Astrocyte (in vitro differentiated cells and primary cell): Measurements from ENCODE around the gene PAX5. TPM values are rescaled to one million over a fixed set of nuclear protein-coding genes. Genes with fewer than 3 reads are reported as not detected.

ENCODE experiments used
- DNase-seq: peaks from one replicate; pipeline ENCODE4 v3.0.0-alpha.2; 2010; ENCODE audit warnings: low read depth
- FAIRE-seq: peaks from 2 replicates; lab custom pipeline; 2011; peaks lifted over from hg19 to GRCh38; lab: Jason Lieb, UNC
- H2AFZ ChIP-seq: 2 replicates; pipeline ENCODE4 v1.6.0; 2012; ENCODE audit warnings: low read depth, low read length, inconsistent platforms
- H3K27ac ChIP-seq: 2 replicates; pipeline ENCODE4 v1.5.1; 2011; ENCODE audit warnings: low read depth, low read length, inconsistent platforms
- H3K27me3 ChIP-seq: 2 replicates; pipeline ENCODE4 v1.6.0; 2011; ENCODE audit warnings: low read length, inconsistent platforms; ENCODE audit not compliant: insufficient read depth
- H3K36me3 ChIP-seq: 2 replicates; pipeline ENCODE4 v1.5.1; 2011; ENCODE audit warnings: low read length, inconsistent platforms; ENCODE audit not compliant: insufficient read depth
- H3K4me1 ChIP-seq: 2 replicates; pipeline ENCODE4 v1.5.1; 2011; ENCODE audit warnings: low read length, inconsistent platforms; ENCODE audit not compliant: insufficient read depth
- H3K4me2 ChIP-seq: 2 replicates; pipeline ENCODE4 v1.6.0; 2012; ENCODE audit warnings: low read length, inconsistent platforms
- H3K4me3 ChIP-seq: 2 replicates; pipeline ENCODE4 v1.5.1; 2011; ENCODE audit warnings: low read depth, mild to moderate bottlenecking, low read length, inconsistent platforms; ENCODE audit not compliant: insufficient read depth
- H3K79me2 ChIP-seq: 2 replicates; pipeline ENCODE4 v1.6.0; 2012; ENCODE audit warnings: mild to moderate bottlenecking, low read length, inconsistent platforms; ENCODE audit not compliant: insufficient read depth
- H3K9ac ChIP-seq: 2 replicates; pipeline ENCODE4 v1.6.0; 2012; ENCODE audit warnings: mild to moderate bottlenecking, low read length, inconsistent platforms
- H3K9me3 ChIP-seq: 2 replicates; pipeline ENCODE4 v1.5.1; 2012; ENCODE audit warnings: low read depth, mild to moderate bottlenecking, low read length, inconsistent platforms; ENCODE audit not compliant: insufficient read depth
- H4K20me1 ChIP-seq: 2 replicates; pipeline ENCODE4 v1.6.0; 2012; ENCODE audit warnings: low read length, inconsistent platforms; ENCODE audit not compliant: insufficient read depth
- H3K27ac Mint-ChIP-seq: one replicate; pipeline ENCODE4 v1.8.0; 2021; ENCODE audit warnings: mild to moderate bottlenecking, mixed read lengths; ENCODE audit not compliant: unreplicated experiment
- H3K27me3 Mint-ChIP-seq: one replicate; pipeline ENCODE4 v1.8.0; 2021; ENCODE audit warnings: low read depth, mixed read lengths; ENCODE audit not compliant: unreplicated experiment
- H3K36me3 Mint-ChIP-seq: one replicate; pipeline ENCODE4 v1.8.0; 2021; ENCODE audit warnings: low read depth, mixed read lengths; ENCODE audit not compliant: unreplicated experiment
- H3K4me1 Mint-ChIP-seq: one replicate; pipeline ENCODE4 v1.8.0; 2021; ENCODE audit warnings: low read depth, mixed read lengths; ENCODE audit not compliant: unreplicated experiment
- H3K4me3 Mint-ChIP-seq: one replicate; pipeline ENCODE4 v1.8.0; 2021; ENCODE audit warnings: mild to moderate bottlenecking, moderate library complexity, mixed read lengths; ENCODE audit not compliant: unreplicated experiment
- H3K9me3 Mint-ChIP-seq: one replicate; pipeline ENCODE4 v1.8.0; 2021; ENCODE audit warnings: mild to moderate bottlenecking, mixed read lengths; ENCODE audit not compliant: unreplicated experiment
- EZH2 ChIP-seq: IDR thresholded peaks from 2 replicates; pipeline ENCODE4 v1.6.1; 2012; ENCODE audit warnings: mild to moderate bottlenecking, low read length, inconsistent platforms; ENCODE audit not compliant: insufficient read depth
- total RNA-seq: library from RNA; stranded (reverse); gene quantifications from 2 replicates; pipeline ENCODE4 v1.2.1, GENCODE V29; 2021
- TF ChIP-seq, protein P1 (sequence below): IDR thresholded peaks from 2 replicates; pipeline ENCODE4 v1.5.1; 2011; ENCODE audit warnings: low read depth, mild to moderate bottlenecking, inconsistent platforms, low read length, moderate library complexity; ENCODE audit not compliant: insufficient read depth

The PAX5 gene
- total RNA-seq, 1 donor from 2014 or later, result not detected

DNA sequence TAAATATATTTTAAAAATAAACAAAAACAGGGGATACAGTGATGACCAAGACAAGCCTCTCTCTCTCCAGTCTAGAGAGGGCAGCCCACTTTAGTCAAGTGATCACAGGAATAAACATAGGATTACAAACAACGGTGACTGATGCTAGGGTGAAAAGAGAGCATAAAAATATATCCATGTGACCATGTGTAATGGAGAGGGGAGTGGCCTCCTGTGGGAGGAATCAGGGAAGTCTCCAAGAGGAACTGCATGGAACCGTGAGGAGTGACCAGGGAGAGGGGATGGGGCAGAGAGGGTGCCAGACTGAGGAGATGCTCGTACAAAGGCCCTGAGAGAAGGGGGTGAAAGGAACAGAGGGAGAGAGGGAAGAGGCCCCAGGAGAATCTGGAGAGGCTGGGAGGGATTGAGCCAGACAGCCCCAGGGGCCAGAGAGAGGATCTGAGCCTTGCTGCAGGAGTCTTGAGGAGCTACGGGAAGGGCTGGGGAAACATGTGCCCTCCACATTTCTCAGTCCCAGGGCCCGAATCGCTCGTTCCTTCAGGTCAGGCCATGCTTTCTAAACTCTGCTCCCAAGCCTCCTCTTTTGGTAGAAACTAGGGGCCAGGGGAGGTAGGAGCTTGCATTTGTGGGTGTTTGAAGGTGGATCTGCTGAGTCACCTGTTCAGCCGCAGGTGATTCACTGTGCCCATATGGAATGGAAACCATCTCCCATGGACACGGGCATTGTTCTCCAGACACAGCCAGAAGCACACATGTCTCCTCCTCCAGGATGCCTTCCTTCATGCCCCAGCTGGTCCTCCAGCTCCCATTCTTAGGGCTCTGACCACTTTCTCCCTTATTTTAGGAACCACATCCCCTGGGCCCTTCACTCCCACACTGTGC lies 63.8 kb downstream of the PAX5 start:
- peaks cover 58% of the 10 kb centered on the region for H3K27me3 Mint-ChIP-seq
- H3K27ac ChIP-seq, result no peak overlapping the region
- no peak overlapping the region for H3K27ac Mint-ChIP-seq
- DNase-seq, result no peak
- H3K27me3 ChIP-seq, result peaks cover 20% of the 10 kb centered on the region
- no peaks in the 10 kb centered on the region for H3K79me2 ChIP-seq
- H2AFZ ChIP-seq, result no peak overlapping the region
- no peak overlapping the region for H3K4me3 Mint-ChIP-seq
- no peak for FAIRE-seq
- H3K9me3 Mint-ChIP-seq, result no peaks in the 10 kb centered on the region
- H3K4me3 ChIP-seq, result no peak overlapping the region
- no peaks in the 10 kb centered on the region for H3K9me3 ChIP-seq
- no peak overlapping the region for H3K4me2 ChIP-seq
- no peaks in the 10 kb centered on the region for H3K36me3 ChIP-seq
- H3K36me3 Mint-ChIP-seq, result no peaks in the 10 kb centered on the region
- H4K20me1 ChIP-seq, result no peaks in the 10 kb centered on the region
- H3K4me1 ChIP-seq, result no peaks in the 10 kb centered on the region
- peaks cover 2% of the 10 kb centered on the region for H3K4me1 Mint-ChIP-seq
- TF ChIP-seq EZH2, result no peak
- TF ChIP-seq, protein P1, sequence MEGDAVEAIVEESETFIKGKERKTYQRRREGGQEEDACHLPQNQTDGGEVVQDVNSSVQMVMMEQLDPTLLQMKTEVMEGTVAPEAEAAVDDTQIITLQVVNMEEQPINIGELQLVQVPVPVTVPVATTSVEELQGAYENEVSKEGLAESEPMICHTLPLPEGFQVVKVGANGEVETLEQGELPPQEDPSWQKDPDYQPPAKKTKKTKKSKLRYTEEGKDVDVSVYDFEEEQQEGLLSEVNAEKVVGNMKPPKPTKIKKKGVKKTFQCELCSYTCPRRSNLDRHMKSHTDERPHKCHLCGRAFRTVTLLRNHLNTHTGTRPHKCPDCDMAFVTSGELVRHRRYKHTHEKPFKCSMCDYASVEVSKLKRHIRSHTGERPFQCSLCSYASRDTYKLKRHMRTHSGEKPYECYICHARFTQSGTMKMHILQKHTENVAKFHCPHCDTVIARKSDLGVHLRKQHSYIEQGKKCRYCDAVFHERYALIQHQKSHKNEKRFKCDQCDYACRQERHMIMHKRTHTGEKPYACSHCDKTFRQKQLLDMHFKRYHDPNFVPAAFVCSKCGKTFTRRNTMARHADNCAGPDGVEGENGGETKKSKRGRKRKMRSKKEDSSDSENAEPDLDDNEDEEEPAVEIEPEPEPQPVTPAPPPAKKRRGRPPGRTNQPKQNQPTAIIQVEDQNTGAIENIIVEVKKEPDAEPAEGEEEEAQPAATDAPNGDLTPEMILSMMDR, result no peak
- H3K9ac ChIP-seq, result no peak overlapping the region

DNA sequence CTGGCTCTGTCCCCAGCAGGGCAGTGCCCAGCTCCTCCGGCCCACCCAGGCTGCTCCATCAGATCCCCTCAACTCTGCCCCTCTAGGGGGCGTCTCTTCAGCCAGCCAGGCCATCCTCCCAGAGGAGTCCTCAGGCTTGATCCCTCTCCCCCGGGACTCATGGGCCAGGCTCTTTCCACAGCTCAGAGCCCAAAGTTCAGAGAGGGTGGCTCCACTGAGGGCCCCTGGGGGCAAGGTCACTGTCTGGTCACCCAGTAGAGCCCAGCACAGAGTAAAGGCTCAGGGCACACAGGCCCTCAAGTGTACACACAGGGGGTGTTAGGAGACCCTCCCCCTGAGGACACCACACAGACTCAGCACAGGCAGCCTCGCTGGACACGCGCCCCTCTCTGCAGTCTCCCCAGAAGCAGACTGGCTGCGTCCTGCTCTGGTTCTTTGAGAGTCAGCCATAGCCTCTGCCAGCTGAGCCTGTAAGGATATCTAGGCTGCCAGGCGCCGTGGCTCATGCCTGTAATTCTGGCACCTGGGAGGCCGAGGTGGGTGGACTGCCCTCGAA lies 64.8 kb downstream of the PAX5 start:
- no peak overlapping the region for H3K27ac Mint-ChIP-seq
- no peaks in the 10 kb centered on the region for H3K4me1 ChIP-seq
- H3K27ac ChIP-seq, result no peak overlapping the region
- no peak overlapping the region for H3K4me3 Mint-ChIP-seq
- no peak overlapping the region for H2AFZ ChIP-seq
- no peaks in the 10 kb centered on the region for H3K36me3 Mint-ChIP-seq
- no peak overlapping the region for H3K4me2 ChIP-seq
- H3K9me3 ChIP-seq, result no peaks in the 10 kb centered on the region
- no peaks in the 10 kb centered on the region for H3K36me3 ChIP-seq
- peaks cover 20% of the 10 kb centered on the region for H3K27me3 ChIP-seq
- no peak overlapping the region for H3K4me3 ChIP-seq
- no peaks in the 10 kb centered on the region for H3K79me2 ChIP-seq
- TF ChIP-seq EZH2, result no peak
- TF ChIP-seq, protein P1, result no peak
- no peak overlapping the region for H3K9ac ChIP-seq
- no peaks in the 10 kb centered on the region for H4K20me1 ChIP-seq
- H3K27me3 Mint-ChIP-seq, result peaks cover 60% of the 10 kb centered on the region
- peaks cover 2% of the 10 kb centered on the region for H3K4me1 Mint-ChIP-seq
- no peaks in the 10 kb centered on the region for H3K9me3 Mint-ChIP-seq
- FAIRE-seq (no peak), DNase-seq (no peak)
